GM06990 (cell line): ENCODE data around the gene SLC11A1.

ENCODE experiments used
- DNase-seq: peaks from one replicate; pipeline ENCODE4 v3.0.0-alpha.2; 2011; ENCODE audit not compliant: insufficient read length; ENCODE audit errors: extremely low read depth
- H3K27me3 ChIP-seq: replicated peaks from 2 replicates; pipeline ENCODE4 v1.6.0; 2011; ENCODE audit warnings: low read length; ENCODE audit not compliant: control insufficient read depth, insufficient read depth
- H3K36me3 ChIP-seq: 2 replicates; pipeline ENCODE4 v1.5.1; 2011; ENCODE audit warnings: low read length; ENCODE audit not compliant: control insufficient read depth, insufficient read depth
- H3K4me3 ChIP-seq: replicated peaks from 2 replicates; pipeline ENCODE4 v1.5.1; 2011; ENCODE audit warnings: low read depth, mild to moderate bottlenecking, control low read depth, low read length
- CTCF ChIP-seq: IDR thresholded peaks from 2 replicates; pipeline ENCODE4 v1.5.1; 2011; ENCODE audit warnings: low read length, control low read depth, mild to moderate bottlenecking, inconsistent platforms; ENCODE audit not compliant: insufficient read depth, poor library complexity, severe bottlenecking

The SLC11A1 gene

GRCh38 chr2:218438596-218438995 lies 56.5 kb downstream of the SLC11A1 start:
- DNase-seq = no peak
- no peak for TF ChIP-seq CTCF
- Histone ChIP-seq H3K4me3 (no peak overlapping the region), H3K27me3 (no peaks in the 10 kb centered on the region), H3K36me3 (no peaks in the 10 kb centered on the region)

DNA sequence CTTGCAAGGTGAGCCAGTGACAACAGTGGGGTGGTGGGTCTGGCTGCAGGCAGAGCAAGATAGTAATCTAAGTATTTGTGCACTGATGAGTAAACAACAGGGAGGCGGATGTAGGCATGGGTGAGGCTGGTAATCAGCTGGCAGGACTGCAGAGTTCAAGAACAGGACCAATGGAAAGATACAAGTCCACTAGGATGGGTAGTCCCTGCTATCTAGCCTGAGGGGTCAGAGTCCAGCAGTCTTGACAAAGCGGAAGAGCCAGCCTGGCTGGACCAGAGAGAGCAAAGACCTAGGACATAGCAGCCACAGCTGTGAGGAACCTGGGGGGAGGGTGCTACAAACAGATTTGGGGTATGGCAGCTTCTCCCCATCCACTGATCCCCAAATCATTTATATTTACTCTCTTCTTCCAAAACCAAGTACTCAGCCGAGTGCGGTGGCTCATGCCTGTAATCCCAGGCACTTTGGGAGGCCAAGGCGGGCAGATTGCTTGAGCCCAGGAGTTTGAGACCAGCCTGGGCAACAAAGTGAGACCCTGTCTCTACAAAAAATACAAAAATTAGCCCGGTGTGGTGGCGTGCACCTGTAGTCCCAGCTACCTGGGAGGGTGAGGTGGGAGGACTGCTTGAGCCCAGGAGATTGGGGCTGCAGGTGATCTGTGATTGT lies 62.8 kb downstream of the SLC11A1 start:
- TF ChIP-seq CTCF = no peak
- no peak for DNase-seq
- H3K36me3 ChIP-seq = peaks cover 2% of the 10 kb centered on the region
- no peaks in the 10 kb centered on the region for H3K27me3 ChIP-seq
- no peak overlapping the region for H3K4me3 ChIP-seq

DNA sequence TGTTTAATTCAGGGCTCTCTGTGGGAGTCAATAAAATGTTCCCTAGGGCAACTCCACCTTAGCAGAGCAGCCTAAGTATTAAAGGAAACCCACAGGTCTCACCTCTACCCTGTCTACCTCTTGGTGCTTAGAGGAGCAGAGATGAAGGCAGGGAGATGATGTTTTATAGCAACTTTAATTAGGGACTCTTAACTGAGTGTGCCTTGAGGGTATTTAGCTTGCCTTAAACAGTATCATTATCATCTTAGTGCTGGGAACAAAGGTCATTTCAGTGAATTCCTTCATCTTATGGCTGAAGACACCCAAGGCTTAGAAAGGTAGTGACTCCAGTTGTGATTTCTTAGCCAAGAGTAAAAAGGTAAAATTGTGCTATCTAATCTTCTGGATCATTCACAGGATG lies 63.5 kb downstream of the SLC11A1 start:
- Histone ChIP-seq H3K27me3 (no peaks in the 10 kb centered on the region), H3K36me3 (peaks cover 2% of the 10 kb centered on the region), H3K4me3 (no peak overlapping the region)
- no peak for TF ChIP-seq CTCF
- no peak for DNase-seq
